NAMALWA (cell line): Measurements from ENCODE around the gene KRT81.
"Not testable (repeated sequence)": the region's sequence is repeated elsewhere in the genome, so short reads cannot be mapped to it uniquely, and the experiment has no call there.

Source experiments
- DNase-seq: peaks from one replicate; pipeline ENCODE4 v3.0.0-alpha.2; 2015; ENCODE audit warnings: low spot score

Gene KRT81

GRCh38 chr12:52296572-52297215 lies 5.4 kb upstream of the KRT81 start:
- DNase-seq = no peak

DNA sequence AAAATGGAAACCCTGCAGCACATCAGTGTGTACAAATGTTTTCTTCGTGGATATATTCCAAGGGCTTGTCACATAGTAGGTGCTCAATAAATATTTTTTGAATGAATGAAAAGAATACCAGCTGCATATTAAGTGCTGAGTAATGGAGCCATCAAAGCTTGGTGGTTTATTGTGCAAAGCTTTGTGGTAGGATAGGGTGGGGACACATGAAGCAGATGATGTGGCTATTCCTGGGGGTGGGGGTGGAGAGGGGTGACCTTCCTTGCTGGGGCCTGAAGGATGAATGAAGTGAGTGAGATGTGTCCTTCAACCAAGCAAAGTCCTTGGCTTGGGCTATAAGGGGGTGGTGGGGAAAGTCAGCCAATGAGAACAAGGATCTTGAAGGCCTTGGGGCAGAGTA lies 4.3 kb upstream of the KRT81 start:
- DNase-seq = no peak

GRCh38 chr12:52294803-52295202 lies 3.5 kb upstream of the KRT81 start:
- no peak for DNase-seq

DNA sequence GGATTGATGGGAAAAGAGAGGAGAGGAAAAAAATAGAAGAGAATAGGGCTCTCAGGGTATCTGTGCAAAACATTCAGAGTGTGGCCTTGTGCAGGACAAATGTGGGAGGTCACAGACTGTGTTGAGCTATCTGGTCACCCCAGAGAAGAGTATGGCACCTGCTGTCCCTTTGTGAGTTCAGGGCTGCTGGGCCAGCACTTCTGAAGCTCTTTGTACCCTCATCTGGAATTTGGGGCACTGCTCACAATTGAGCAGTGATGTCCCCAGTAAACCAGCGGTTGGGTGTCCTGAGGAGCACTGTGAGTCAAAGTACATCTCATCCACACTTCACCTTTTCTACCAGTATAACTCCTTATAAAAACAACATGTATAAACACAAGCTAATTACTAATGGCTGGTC lies 2.6 kb upstream of the KRT81 start:
- DNase-seq = no peak

- not testable (repeated sequence) for DNase-seq
Measured at GRCh38 chr12:52290483-52291134, 725 bp downstream of the KRT81 start.

GRCh38 chr12:52287816-52288805 lies 3.2 kb downstream of the KRT81 start:
- DNase-seq = not testable (repeated sequence)

- not testable (repeated sequence) for DNase-seq
Measured at GRCh38 chr12:52286857-52287785, 4.2 kb downstream of the KRT81 start.

DNA sequence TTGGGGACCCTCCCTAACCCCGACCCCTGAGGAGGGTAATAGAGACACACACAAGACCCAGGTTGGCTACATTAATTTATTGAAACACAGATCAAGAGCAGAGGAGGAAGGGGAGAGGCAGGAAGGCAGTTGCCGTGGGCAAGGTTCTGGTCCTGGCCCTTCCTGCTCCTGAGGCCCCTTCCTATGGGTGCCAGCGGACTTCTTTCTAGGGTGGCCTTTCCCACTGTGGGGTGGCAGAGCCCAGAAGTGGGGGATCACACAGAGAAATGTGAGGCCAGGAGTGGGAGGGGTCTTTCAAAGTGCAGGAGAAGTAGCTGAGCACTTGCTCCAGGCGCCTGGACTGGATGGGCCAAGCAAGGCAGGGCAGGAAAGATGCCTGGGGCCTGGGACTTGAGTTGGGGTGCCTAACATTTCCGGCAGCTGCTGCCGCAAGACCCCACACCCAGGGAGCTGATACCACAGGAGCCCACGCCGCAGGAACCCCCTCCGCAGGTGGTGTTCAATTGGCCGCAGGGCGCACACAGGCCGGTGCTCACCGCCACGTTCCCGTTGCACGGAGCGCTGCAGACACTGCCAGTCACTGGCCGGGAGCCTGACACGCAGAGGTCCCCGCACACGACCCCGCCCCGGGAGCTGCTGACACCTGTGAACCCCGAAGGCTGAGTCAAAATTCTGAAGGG lies 5.3 kb downstream of the KRT81 start:
- no peak for DNase-seq

DNA sequence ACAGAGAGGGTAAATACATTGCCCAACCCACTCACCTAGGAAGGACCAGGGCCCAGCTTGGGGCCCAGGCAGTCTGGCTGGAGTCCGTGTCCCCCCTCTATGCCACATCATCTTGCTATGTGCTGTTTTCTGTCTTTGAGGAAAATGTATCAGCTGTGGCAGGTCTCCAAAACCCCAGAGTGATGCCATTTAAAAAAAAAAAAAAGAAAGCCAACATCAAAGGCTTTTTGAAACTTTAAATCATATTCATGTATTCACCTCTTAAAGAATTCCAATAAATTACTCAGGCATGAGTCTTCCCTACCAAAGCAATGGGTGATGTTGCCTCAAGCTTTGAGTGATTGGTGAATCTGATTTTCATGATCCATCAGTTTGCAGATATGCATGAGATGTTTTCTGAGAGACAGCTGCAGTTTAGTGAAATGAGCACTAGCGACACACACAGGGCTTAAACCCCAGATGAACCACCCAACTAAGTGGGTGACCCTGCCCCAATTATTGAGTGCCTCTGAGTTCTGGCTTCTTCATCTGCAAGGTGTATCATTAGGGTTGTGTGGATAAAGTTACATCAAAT lies 6.1 kb downstream of the KRT81 start:
- no peak for DNase-seq

- DNase-seq = no peak
Measured at GRCh38 chr12:52284562-52285171, 6.7 kb downstream of the KRT81 start.

- no peak for DNase-seq
Measured at GRCh38 chr12:52280796-52281560, 10.4 kb downstream of the KRT81 start.

GRCh38 chr12:52280319-52280795 lies 11.0 kb downstream of the KRT81 start:
- no peak for DNase-seq

GRCh38 chr12:52279422-52280318 lies 11.7 kb downstream of the KRT81 start:
- no peak for DNase-seq

DNA sequence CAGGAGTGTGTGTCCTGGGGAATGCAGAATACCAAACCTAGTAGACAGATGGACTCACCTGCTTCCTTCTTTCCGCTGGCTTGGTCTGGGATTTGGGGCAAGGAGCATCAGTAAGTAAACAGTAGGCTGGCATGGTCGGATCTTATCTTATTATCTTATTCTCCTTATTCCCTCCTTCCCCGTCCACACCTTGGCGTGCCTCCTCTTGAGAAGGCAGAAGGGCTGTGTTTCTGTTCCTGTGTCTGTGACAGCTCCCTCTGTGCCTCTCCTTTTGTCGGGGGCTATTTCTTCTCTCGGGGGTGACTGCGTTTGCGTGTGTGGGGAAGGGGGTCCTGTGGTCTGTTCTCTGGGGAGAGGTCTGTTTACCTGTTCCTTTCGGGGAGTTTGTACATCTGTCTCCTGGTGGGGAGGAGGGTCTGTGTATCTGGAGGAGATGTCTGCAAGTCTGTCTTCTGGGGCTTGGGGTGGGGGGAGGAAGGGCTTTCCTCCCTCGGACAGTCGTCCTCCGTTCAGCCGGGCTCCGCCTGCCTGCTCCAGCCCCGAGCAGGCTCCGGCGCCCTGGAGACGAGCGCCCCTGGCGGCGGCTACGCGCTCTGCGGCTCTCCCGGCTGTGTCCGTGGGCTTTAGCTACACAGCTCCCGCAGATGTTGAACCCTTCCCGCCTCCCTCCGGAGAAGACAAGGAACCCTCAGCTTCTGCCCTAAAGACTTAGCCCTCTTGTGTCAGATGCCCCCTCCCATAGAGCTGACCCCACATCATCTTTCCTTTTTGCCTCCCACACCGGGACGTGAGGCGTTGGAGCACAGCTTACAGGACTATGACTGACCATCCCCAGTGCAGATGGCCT lies 12.5 kb downstream of the KRT81 start:
- DNase-seq = peak; percentile 66

DNA sequence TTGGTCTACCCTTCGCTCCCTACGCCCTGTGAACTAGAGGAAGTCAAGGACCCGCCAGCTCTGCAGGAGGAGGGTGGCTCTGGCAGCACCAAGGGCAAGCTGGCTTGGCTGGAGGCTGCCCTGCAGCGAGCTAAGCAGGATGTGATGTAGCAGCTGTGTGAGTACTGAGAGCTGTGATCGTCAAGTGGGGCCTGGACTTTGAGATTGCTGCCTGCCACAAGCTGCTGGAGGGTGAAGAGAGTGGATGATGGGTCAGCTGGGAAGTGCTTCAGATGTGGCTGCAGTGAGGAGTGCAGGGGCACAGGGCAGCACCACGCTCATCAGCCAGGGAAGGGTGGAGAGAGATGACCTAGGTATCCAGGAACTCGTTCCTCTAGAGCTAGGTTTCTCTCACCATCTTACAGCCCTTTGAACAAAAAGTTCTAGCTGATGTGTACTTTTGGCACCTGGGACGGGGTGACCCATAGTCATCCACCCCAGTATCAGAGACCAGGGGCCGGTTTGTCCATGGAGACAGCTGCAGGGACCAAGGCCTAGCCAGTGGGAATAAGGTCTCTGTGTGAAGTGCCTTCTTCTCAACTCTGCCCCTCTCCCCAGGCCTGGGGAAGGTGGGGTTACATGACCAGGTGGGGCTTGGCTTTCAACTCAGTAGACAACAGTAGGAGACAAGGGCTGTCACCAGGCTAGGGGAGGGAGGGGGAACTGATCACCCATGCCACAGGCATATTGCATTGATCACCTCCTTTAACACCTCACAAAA lies 13.7 kb downstream of the KRT81 start:
- no peak for DNase-seq

- no peak for DNase-seq
Measured at GRCh38 chr12:52275686-52276085, 15.6 kb downstream of the KRT81 start.
